ENCODE results near the gene OR4E1. TPM values are rescaled to one million over a fixed set of nuclear protein-coding genes. Genes with fewer than 3 reads are reported as not detected.

The OR4E1 gene
- total and polyA plus RNA-seq, 9 donors, result not detected

DNA sequence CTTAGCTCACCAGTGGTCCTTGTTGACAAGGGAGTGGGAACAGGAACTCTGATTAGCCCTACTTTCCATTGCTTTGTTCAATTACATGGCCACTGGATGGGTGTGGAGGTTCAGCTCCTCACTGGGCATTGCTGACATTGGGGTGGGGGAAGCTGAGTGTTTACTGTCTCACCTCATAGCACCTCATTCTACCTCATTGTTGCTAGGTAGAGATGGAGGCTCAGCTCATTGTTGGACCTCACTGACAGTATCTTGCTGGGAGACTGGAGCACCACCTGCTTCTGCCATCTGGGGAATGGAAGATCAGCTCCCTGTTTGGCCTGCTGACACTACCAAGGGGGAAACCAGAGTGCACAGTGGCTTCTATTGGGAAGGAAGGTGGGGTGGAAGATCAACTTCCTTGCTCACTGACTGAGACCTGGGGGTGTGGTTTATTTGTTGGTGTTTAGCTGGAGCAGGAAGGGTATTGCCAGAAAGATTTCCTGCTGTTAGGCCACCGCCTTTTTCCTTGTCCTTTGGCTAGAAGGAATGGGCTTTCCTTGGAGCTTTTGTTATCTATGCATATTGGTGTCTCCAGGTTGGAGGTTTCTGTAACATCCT lies 21.3 kb downstream of the OR4E1 start:
- Histone ChIP-seq H3K4me1 (ENCODE audit: insufficient read depth) (no peaks in the 10 kb centered on the region), H3K36me3 (no peaks in the 10 kb centered on the region), H3K4me3 (no peak overlapping the region), H3K9me3 (no peaks in the 10 kb centered on the region), H3K27ac (no peak overlapping the region), H3K27me3 (no peaks in the 10 kb centered on the region)
- intact Hi-C loops (cut with DNase I), result no loop called here
- TF ChIP-seq, protein P1, sequence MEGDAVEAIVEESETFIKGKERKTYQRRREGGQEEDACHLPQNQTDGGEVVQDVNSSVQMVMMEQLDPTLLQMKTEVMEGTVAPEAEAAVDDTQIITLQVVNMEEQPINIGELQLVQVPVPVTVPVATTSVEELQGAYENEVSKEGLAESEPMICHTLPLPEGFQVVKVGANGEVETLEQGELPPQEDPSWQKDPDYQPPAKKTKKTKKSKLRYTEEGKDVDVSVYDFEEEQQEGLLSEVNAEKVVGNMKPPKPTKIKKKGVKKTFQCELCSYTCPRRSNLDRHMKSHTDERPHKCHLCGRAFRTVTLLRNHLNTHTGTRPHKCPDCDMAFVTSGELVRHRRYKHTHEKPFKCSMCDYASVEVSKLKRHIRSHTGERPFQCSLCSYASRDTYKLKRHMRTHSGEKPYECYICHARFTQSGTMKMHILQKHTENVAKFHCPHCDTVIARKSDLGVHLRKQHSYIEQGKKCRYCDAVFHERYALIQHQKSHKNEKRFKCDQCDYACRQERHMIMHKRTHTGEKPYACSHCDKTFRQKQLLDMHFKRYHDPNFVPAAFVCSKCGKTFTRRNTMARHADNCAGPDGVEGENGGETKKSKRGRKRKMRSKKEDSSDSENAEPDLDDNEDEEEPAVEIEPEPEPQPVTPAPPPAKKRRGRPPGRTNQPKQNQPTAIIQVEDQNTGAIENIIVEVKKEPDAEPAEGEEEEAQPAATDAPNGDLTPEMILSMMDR (IDR thresholded peaks at IDR 0.05), result no peak
- no peak for TF ChIP-seq POLR2A (IDR thresholded peaks at IDR 0.05)
- no peak for TF ChIP-seq EP300 (IDR thresholded peaks at IDR 0.05)
- no peak for DNase-seq
- 39 to 57% (median 56%) methylated on average over 1 of the region's 1 CpG for WGBS, 3 donors

DNA sequence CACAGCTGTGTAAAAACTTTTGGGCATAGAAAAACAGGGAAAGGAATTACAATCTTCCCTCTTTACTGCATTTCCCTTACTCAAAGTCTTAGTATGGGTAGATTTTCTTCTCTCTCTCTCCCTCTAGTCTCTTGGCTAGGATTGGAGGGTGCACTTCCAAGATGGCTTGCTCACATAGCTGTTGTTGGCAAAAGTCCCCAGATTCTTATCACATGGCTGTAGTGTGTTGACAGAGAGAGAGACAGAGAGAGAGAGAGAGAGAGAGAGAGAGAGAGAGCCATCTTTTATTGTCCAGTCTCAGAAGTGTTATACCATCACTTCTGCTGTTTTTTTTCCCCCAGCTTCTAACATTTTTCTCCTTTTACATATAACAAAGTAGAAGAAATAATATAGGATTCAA lies 26.2 kb downstream of the OR4E1 start:
- TF ChIP-seq, protein P1 (IDR thresholded peaks at IDR 0.05), result no peak
- no peak for TF ChIP-seq POLR2A (IDR thresholded peaks at IDR 0.05)
- TF ChIP-seq EP300 (IDR thresholded peaks at IDR 0.05), result no peak
- intact Hi-C loops (cut with DNase I), result no loop called here
- H3K36me3 ChIP-seq, result no peaks in the 10 kb centered on the region

DNA sequence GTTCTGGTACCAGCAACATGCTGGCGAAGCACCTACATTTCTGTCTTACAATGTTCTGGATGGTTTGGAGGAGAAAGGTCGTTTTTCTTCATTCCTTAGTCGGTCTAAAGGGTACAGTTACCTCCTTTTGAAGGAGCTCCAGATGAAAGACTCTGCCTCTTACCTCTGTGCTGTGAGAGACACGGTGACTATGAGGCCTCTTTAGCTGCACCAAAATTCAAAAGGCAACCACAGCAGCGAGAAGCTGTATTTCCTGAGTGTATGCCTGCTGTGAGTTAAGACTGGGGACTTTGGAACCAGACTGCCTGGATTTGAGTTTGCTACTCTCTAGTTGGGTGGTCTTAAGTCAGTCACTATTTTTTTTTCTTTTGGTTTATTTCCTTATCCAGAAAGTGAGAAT lies 30.2 kb downstream of the OR4E1 start:
- Histone ChIP-seq H3K4me1 (ENCODE audit: insufficient read depth) (no peaks in the 10 kb centered on the region), H3K27me3 (no peaks in the 10 kb centered on the region), H3K4me3 (no peak overlapping the region), H3K9me3 (no peaks in the 10 kb centered on the region), H3K27ac (no peak overlapping the region), H3K36me3 (no peaks in the 10 kb centered on the region)
- intact Hi-C loops (cut with DNase I), result no loop called here
- TF ChIP-seq, protein P1 (IDR thresholded peaks at IDR 0.05), result no peak
- TF ChIP-seq EP300 (IDR thresholded peaks at IDR 0.05) (no peak), POLR2A (IDR thresholded peaks at IDR 0.05) (no peak)
- DNase-seq, result no peak
- 62 to 67% (median 65%) methylated on average over 5 of the region's 5 CpGs for WGBS, 3 donors

More for the DNA sequence above, 26.2 kb downstream of the OR4E1 start:
- H3K4me1 ChIP-seq (ENCODE audit: insufficient read depth), result no peaks in the 10 kb centered on the region
- no peaks in the 10 kb centered on the region for H3K9me3 ChIP-seq
- no peak overlapping the region for H3K27ac ChIP-seq
- H3K4me3 ChIP-seq, result no peak overlapping the region
- DNase-seq, result no peak
- H3K27me3 ChIP-seq, result no peaks in the 10 kb centered on the region

DNA sequence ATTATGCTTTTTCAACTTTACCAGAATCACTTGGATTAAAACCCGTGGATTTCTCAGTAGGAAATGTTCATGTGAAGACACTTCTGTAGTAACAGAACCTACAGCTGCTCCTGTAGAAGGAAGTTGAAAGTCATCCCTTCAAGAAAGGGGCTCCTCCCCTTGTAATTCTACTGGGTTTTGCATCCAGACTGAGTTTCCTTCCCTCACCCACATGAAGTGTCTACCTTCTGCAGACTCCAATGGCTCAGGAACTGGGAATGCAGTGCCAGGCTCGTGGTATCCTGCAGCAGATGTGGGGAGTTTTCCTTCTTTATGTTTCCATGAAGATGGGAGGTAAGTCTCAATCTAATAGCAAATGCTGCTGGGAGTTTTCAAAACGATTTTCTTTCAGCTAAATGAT lies 30.9 kb downstream of the OR4E1 start:
- intact Hi-C loops (cut with DNase I), result no loop called here
- H3K36me3 ChIP-seq, result no peaks in the 10 kb centered on the region
- H3K27ac ChIP-seq, result no peak overlapping the region
- no peaks in the 10 kb centered on the region for H3K27me3 ChIP-seq
- no peak for DNase-seq
- no peaks in the 10 kb centered on the region for H3K4me1 ChIP-seq (ENCODE audit: insufficient read depth)
- H3K9me3 ChIP-seq, result no peaks in the 10 kb centered on the region
- TF ChIP-seq, protein P1 (IDR thresholded peaks at IDR 0.05), result no peak
- TF ChIP-seq POLR2A (IDR thresholded peaks at IDR 0.05) (no peak), EP300 (IDR thresholded peaks at IDR 0.05) (no peak)
- 46 to 63% (median 58%) methylated on average over 3 of the region's 3 CpGs for WGBS, 3 donors
- no peak overlapping the region for H3K4me3 ChIP-seq

Measured in ovary (tissue), 9 donors.